Measurements from ENCODE around the gene PNKP. TPM values are rescaled to one million over a fixed set of nuclear protein-coding genes. Genes with fewer than 3 reads are reported as not detected.
A peak's percentile ranks its signal among the peaks of the same experiment; 100 is the strongest.

The PNKP gene
- total and polyA plus RNA-seq, 9 of the 15 experiments (the other 6 are each of a cell fraction or from before 2014, with no cell fraction given) = 2.8 to 85.4 (median 25.3) TPM

GRCh38 chr19:49889687-49890348 is 22.4 kb upstream of the PNKP start (continued):
- TF ChIP-seq RREB1 (CRISPR knock-in tag; IDR thresholded peaks at IDR 0.05) (peak; percentile 55; the same call in 1 of the 2 replicates), ZFP30 (CRISPR knock-in tag; IDR thresholded peaks at IDR 0.05; ENCODE audit: borderline replicate concordance) (no peak), MITF (IDR thresholded peaks at IDR 0.05) (0 out of 2 replicates have a peak, but pooled peaks have one; percentile 20), TCF7L2 (IDR thresholded peaks at IDR 0.05; ENCODE audit: low read depth, low read length) (no peak), ZNF354B (CRISPR knock-in tag; IDR thresholded peaks at IDR 0.05) (no peak), ESRRA (IDR thresholded peaks at IDR 0.05; ENCODE audit: borderline replicate concordance, low read depth) (peak; percentile 62), ELF2 (CRISPR knock-in tag; IDR thresholded peaks at IDR 0.05) (no peak), TBL1XR1 (IDR thresholded peaks at IDR 0.05; ENCODE audit: low read length in 2 of 2) (no peak), E2F4 (CRISPR knock-in tag; IDR thresholded peaks at IDR 0.05; ENCODE audit: low read depth) (peak; percentile 93), STAT5A (IDR thresholded peaks at IDR 0.05; ENCODE audit: borderline replicate concordance, low read length) (no peak; the same call in 1 of the 2 replicates), BCOR (IDR thresholded peaks at IDR 0.05) (peak; percentile 84), L3MBTL2 (IDR thresholded peaks at IDR 0.05) (peak; percentile 100), GTF2B (IDR thresholded peaks at IDR 0.05; ENCODE audit: extremely low read depth, insufficient read length) (no peak), XRCC5 (IDR thresholded peaks at IDR 0.05; ENCODE audit: low read depth, low read length) (peak; percentile 77; the same call in 1 of the 2 replicates), CBX2 (IDR thresholded peaks at IDR 0.05; ENCODE audit: insufficient read depth, low read length, poor library complexity, severe bottlenecking) (no peak), KDM1A (IDR thresholded peaks at IDR 0.05) (peak in 1 of 2 experiments; percentile 37; a peak in 2 of 4 replicates), OTX1 (CRISPR knock-in tag; IDR thresholded peaks at IDR 0.05) (no peak)
